GM20431 (cell line): Measurements from ENCODE around the gene CPD.

Experiments used
- in situ Hi-C: fragments of 300-500 bp; cut with MseI, MboI; formaldehyde crosslinking; loops from one replicate; pipeline ENCODE4 v1.15.0; 2020; ENCODE audit warnings: low sequenced_read_pairs; ENCODE audit not compliant: unreplicated experiment

The CPD gene

DNA sequence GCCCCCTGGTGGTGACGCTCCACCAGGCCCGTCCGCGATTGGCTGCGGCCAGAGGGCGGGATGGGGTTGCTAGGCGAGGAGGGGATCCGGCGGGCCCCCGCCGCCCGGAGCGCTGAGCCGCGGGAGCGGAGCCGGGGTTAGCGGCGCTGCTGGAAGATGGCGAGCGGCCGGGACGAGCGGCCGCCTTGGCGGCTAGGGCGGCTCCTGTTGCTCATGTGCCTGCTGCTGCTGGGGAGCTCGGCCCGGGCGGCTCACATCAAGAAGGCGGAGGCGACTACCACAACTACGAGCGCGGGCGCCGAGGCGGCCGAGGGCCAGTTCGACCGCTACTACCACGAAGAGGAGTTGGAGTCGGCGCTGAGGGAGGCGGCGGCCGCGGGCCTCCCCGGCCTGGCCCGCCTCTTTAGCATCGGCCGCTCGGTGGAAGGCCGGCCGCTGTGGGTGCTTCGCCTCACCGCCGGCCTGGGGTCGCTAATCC, at the start of gene CPD:
Gene CPD (plus strand): TSS at position 103 of the 478 bp plus-strand sequence. CDS start 54 bp downstream, at position 157.
- in situ Hi-C loops, result no loop called here

DNA sequence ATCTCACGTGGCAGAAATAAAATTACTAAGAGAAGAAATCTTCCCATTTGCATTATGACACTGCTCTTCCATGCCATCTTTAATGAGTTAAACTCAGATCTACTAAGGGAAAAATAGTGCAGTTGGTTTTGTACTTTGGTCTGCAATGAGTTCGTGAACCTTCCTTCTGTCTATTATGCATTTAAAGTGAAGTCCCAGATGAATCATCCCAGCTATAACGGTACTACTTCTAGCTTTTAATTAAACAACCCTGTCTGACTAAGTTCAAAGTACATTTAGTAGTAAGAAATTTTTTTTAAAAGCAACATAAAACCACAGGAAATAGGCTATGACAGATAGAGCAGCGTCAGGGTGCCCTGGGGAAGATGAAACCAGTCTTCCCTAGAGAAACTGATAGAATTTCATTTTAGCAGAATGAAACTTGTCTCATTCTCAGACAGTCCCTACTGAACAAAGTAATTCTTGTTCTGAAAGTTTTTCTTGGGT, 46.6 kb upstream of the CPD start:
- in situ Hi-C loops, result loop anchor here (25.0 kb wide), 1 partner anchor 220 kb away; the partner anchor contains the start of gene NSRP1

DNA sequence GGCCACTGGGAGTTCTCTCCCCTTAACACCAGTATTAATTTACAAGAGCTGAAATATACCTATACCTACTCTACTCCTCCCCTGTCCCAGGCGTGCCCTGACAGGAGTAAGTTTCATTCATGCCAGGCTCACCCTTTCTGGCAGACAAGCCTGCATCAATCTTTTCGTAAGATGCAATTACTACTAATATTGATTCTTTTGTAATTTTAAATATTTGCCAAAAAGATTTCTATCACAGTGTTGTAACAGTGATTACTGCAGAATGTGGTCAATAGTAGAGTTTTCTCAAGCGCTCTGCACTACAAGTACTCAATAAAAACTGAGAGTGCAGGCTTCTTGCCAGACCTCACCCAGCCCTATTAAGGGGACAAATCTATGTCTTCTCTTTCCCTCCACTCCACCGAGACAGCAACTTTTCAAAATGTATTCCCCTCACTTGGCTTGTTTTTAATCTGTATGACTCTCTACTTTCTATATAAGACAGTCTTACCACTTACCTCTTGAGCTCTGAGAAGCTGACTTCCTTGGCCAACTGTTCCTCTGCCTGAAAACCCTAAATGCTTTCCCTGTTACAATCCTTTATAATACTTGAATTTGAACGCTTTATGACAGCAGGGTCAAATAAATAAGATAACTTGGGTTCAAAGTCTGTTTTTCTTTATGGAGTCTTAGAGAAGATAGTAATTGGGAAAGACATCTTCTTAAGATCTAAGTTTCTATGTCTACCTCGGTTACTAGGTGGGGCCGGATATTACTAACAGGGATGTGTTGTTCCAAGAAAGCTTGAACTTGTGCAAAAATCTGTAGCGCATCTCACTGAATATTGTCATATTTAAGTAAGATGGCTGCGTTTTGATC, 45.0 kb upstream of the CPD start, which contains the start of gene TMIGD1:
Gene TMIGD1 (minus strand): TSS at position 555 of the 858 bp plus-strand sequence. CDS start 1,924 bp downstream, outside the sequence.
- in situ Hi-C loops, result loop anchor here (25.0 kb wide), 1 partner anchor 221 kb away; the partner anchor contains the start of gene NSRP1

DNA sequence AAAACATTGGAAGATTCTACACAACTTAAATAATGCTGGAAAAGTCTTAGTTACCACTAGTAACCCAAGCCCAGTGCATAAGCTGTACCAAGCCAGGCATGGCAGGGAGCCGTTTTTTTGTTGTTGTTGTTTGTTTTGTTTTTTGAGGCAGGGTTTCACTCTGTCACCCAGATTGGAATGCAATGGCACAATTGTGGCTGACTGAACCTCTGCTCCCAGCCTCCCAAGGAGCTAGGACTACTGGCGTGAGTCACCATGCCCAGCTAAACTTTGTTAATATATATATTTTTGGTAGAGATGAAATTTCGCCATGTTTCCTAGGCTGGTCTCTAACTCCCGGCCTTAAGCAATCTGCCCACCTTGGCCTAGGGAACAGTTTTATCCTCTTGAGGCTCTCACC, 44.3 kb upstream of the CPD start:
- in situ Hi-C loops, result loop anchor here (25.0 kb wide), 1 partner anchor 222 kb away; the partner anchor contains the start of gene NSRP1

DNA sequence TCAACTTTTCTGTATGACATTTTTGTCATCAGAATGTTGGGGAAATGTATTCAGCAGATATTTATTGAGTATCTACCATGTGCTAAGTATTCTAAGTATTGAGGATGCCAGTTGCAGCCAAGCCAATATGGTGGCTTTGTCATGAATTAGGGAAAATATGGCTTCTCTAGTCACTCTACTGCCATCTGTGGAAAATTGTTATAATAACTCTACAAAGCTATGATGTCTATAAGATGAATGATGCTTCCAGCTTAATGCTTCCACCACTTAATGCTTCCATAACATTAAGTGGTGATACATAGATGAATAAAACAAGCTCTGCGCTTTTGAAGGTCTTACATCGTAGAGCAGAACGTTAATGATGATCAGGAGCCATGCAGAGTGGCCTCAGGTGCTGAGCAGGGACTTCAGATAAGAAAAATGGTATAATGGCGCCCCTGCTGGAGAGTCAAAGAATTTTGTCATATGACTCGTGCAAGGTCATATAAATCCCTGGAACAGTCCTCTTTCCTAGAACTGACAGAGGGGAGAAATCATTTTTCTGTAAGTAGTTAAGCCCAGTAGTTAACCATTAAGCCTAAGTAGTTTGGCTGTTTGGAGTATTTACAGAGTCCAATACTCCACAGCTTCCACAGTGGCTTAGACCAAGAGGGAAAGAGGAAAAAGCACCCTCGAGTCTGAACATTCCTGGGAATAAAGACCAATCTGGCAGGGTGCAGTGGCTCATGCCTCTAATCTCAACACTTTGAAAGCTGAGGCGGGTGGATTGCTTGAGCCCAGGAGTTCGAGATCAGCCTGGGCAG, 42.2 kb upstream of the CPD start:
- in situ Hi-C loops, result loop anchor here (25.0 kb wide), 1 partner anchor 224 kb away; the partner anchor contains the start of gene NSRP1

DNA sequence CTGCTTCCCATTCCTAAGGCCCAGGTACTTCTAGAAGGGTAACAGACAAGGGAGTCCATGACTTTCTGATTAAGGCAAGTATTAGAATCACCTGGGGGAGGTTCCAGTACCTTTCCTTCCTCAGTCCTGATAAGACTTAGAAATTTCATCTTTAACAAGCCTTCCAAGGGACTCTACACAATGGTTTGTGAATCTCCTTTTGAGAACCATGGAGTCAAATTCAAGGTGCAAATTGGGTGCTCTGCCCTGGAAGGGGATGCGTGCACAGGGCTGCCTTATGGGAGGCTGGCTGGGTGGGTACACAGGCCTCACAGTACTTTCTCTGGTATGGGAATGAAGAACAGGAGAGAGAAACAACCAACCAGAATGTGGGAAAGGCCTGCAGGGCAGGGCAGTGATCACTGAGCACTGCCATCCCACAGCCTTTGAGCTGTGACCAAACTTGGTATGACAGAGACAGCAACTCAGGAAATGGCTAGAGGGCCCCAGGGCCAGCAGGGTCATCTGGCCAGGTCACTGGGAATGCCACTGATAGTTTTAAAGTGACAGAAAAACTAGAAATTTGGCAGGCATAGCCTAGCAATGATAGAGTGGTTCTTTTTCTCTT, 41.2 kb upstream of the CPD start:
- in situ Hi-C loops, result loop anchor here (25.0 kb wide), 1 partner anchor 225 kb away; the partner anchor contains the start of gene NSRP1

DNA sequence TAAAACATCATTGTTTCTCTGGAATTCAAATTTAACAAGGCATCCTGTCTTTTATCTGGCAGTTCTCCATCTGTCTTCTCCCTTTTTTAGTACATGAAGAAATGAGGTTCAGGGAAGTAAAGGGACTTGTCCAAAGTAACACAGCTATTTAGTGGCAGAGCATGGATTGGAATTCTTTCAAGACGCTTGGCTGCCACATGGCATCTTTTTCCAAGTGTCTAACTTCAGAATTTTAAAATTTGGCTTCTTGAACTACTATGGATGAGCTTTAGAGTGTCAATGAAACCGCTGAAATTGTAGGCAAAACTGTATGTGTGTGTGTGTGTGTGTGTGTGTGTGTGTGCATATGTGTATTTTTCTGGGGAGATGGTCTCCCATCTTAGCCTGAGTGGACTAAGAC, 39.6 kb upstream of the CPD start:
- in situ Hi-C loops, result loop anchor here (25.0 kb wide), 1 partner anchor 227 kb away; the partner anchor contains the start of gene NSRP1

DNA sequence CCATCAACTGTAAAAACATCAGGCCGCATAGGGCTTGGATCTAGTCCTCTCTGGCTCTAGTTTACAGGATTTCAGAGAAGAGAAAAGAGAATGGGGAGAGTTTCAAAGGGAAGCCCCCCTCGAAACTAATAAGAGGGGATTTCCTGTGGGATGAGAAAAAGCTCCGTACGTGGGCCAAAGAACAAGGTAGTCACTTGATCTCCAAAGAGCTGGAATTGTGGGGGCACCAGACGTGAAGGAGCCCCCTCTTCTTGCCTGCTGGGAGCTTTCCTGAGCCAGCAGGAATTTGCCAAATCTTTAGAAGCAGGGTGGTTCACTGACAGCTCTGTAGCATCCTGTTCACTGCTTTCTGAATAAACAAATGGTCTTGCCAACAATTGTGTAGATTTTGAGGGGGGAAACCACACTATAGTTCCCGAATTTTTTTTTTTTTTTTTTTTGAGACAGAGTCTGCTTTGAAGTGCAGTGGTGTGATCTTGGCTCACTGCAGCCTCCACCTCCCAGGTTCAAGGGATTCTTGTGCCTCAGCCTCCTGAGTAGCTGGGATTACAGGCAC, 37.8 kb upstream of the CPD start:
- in situ Hi-C loops, result loop anchor here (25.0 kb wide), 1 partner anchor 229 kb away; the partner anchor contains the start of gene NSRP1

DNA sequence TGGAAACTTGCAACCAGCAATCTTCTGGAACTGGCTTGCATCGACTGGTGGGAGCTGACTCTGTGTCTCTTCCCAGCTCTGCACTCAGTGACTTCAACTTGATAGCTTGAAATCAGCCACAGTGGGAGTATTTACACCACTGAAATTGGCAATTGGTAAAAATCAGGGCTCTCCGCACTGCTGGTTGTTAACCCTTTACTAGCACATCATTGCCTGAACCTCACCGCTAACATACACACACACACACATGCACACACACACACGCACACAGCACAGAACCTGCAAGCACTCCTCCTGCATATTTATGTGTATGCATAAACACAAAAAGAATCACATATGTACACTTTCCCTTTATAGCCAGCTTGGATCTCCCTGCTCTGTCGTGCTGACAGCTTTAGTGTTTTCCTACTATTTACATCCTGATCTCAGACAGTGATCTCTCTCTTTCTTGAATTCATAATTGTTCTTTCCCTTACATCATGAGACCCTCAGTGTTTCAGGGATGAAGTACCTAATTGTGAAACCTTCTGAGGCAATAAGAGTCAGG, 37.0 kb upstream of the CPD start:
- in situ Hi-C loops, result loop anchor here (25.0 kb wide), 1 partner anchor 229 kb away; the partner anchor contains the start of gene NSRP1

DNA sequence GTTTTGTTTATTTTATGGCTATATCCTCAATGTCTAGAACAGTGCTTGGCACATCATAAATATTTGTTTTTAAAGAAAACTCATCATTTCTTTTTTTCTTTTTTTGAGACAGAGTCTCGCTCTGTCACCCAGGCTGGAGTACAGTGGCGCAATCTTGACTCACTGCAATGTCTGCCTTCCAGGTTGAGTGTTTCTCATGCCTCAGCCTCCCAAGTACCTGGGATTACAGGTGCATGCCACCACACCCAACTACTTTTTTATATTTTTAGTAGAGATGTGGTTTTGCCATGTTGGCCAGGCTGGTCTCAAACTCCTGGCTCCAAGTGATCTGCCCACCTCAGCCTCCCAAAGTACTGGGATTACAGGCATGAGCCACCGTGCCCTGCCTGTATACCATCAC, 35.5 kb upstream of the CPD start:
- in situ Hi-C loops, result loop anchor here (25.0 kb wide), 1 partner anchor 231 kb away; the partner anchor contains the start of gene NSRP1

DNA sequence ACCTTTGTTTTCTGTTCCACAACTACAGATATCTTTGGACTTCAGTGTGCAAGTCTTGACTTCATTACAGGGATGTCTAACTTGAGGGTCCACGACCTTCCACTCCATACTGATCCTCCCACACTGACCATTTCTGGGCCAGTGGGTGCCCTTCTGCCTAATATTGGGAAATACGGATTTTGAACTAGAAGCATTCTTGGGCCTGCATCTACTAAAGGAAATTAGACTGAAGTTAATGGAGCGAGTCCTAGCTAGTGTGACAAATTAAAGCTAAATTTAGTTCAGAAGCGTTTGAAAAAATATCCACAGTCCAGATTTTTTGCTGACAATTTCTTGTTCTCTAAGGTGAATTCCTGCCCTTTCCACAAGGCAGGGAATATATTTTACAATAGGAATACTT, 34.9 kb upstream of the CPD start:
- in situ Hi-C loops, result loop anchor here (25.0 kb wide), 1 partner anchor 231 kb away; the partner anchor contains the start of gene NSRP1

DNA sequence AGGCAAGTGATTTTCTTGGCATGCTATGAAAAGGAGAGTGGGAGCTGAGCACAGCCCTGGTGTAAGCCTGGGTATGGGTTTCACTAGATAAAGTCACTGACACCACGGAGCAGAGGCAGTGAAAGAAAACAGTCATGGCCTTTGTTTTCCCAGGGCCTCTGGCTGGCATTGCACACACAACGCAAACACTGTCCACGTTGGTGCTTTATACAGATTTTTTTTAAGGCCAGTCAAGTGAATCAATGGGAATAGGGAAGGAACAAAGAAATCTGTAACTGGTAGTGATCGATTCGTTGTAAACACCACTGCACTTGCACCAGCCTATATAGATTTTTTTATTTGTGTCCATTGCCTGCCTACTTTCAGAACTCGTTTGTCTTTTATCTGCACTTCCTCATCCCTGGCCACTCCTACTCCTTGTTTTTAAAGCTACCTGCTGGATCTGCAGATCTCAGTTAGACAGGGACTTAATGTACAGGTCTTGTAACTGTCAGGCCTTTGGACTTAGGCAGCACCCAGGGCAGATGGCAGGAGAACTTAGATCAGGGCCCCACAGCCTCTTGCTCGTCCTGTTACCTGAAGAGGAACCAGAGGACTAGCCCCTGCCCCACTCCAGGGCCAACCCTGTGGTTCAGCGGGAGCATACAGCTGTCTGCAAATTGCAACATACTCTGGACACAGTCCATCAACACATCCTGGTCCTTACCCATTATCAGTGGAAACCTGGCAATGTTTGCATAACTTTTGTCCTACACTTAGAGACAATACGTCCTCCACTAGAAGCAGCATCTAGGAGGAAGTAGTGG, 34.2 kb upstream of the CPD start:
- in situ Hi-C loops, result loop anchor here (25.0 kb wide), 1 partner anchor 232 kb away; the partner anchor contains the start of gene NSRP1

DNA sequence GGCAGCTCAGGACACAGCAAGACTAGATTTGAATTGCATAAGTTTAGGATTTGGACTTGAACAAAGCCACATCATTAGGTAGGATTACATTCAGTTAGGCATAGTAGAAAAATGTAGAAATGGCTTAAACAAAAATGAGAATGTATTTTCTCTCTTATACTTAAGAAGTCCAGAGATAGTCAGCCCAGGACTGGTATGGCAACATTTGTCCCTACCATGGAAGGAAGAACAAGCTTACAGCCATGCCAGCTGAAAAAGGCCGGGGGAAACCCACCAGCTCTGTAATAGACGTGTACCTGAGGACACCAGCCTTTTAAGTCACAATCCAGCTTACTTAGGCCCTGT, 33.7 kb upstream of the CPD start:
- in situ Hi-C loops, result loop anchor here (25.0 kb wide), 1 partner anchor 233 kb away; the partner anchor contains the start of gene NSRP1

DNA sequence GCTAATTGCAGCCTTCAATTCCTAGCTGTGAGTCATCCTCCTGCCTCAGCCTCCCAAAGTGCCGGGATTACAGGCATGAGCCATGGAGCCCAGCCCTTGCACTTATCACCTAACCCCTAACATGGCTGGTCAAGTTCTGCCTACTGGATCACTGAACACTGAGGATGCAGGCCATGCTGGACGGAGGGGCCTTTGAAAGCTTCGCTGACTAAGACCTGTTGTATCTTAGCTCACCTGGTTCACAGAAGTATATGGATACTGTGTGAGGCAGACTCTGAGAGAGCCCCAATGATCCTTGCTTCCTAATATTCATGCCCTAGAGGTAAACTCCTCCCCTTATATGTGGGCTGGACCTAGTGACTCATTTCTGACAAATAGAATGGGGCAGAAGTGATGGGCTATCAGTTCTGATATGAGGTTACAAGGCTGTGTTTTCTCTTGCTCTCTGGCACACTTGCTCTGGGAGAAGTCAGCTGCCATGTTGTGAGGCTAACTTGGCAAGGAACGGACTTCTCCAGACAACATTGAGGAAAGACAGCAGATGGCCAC, 33.1 kb upstream of the CPD start:
- in situ Hi-C loops, result loop anchor here (25.0 kb wide), 1 partner anchor 233 kb away; the partner anchor contains the start of gene NSRP1

DNA sequence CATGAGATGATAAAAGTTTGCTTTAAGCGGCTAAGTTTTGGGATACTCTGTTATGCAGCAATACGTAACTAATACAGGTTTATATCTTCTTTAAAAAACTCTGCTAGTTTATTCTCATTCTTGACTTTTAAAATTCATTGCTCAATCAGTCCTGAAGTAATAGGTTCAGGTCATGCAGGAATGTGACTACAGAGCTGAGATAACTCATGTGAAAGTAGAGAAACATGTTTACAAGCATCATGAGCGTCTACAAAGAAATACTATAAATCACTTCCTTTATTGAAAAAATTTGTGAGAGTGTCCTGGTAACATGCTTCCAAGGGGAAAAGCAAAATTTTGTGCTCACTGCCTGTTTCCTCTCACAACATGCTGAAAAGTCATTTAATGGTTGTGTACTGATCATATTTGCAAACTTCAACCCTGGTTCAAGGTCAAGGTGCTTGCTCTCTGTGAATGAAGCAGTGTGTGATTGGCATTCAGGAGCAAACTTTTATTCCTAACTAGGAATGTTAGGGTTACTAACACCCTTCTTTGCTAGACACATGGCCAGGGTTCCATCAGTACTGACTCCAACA, 32.4 kb upstream of the CPD start:
- in situ Hi-C loops, result loop anchor here (25.0 kb wide), 1 partner anchor 234 kb away; the partner anchor contains the start of gene NSRP1

DNA sequence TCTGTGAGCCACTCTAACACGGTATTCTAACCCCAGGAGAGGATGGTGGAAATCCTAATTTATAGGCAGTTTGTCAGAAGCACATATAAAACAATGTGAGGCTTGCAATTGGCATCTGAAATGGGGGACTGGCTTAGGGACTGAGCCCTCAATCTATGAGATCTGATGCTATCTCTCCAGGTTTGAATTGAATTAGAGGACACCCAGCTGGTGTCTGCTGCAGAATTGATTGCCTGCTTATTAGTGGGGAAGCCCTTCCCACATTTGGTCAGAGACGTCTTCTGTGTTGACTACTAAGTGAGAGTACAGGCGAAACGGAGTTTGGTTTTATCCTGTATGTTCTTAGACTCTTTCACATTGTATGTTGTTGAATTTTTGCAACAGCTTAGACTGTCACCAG, 31.2 kb upstream of the CPD start:
- in situ Hi-C loops, result loop anchor here (25.0 kb wide), 1 partner anchor 235 kb away; the partner anchor contains the start of gene NSRP1

DNA sequence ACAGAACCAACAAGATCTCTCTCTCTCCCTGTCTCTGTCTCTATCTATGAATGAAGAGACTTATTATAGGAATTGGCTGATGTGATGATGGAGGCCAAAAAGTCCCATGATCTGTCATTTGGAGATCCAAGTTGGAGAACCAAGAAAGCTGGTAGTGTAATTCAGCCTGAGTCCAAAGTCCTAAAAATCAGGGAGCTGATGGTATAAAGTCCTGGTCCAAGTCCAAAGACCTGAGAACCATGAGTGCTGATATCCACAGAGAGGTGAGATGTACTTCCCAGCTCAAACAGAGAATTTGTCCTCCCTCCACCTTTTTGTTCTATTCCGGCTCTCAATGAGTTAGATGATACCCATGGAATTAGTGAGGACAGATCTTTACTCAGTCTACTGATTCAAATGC, 29.5 kb upstream of the CPD start:
- in situ Hi-C loops, result loop anchor here (25.0 kb wide), 1 partner anchor 237 kb away; the partner anchor contains the start of gene NSRP1
